Activated T-cell treated with anti-CD3 and anti-CD28 coated beads for 1 hour (primary cell): ENCODE data around the gene ZNF880.
A peak's percentile ranks its signal among the peaks of the same experiment; 100 is the strongest.
"Not testable (repeated sequence)": the region's sequence is repeated elsewhere in the genome, so short reads cannot be mapped to it uniquely, and the experiment has no call there.

Source experiments
- DNase-seq: peaks from one replicate; pipeline ENCODE4 v3.0.0-alpha.2; 2020; ENCODE audit warnings: low read depth

The ZNF880 gene

GRCh38 chr19:52369559-52370340 is at the start of gene ZNF880:
TSS of gene ZNF880 (plus strand) at chr19:52369923. CDS start at chr19:52369966, 43 bp downstream.
- peak; percentile 92 for DNase-seq

- no peak for DNase-seq
Observed at GRCh38 chr19:52322429-52322828, 47.3 kb upstream of the ZNF880 start.

- no peak for DNase-seq
Observed at GRCh38 chr19:52331757-52332156, 38.0 kb upstream of the ZNF880 start.

GRCh38 chr19:52335768-52336116 is 34.0 kb upstream of the ZNF880 start:
- no peak for DNase-seq

- DNase-seq: peak; percentile 79
Observed at GRCh38 chr19:52336117-52336790, 33.5 kb upstream of the ZNF880 start, which contains the start of gene ZNF610. TSS of gene ZNF610 (plus strand) at chr19:52336243. CDS start at chr19:52349173, 12,930 bp downstream.

GRCh38 chr19:52336791-52337381 is 32.8 kb upstream of the ZNF880 start:
- DNase-seq: no peak

- DNase-seq: not testable (repeated sequence)
Observed at GRCh38 chr19:52339022-52339421, 30.7 kb upstream of the ZNF880 start.

- DNase-seq: peak; percentile 28
Observed at GRCh38 chr19:52343548-52343947, 26.2 kb upstream of the ZNF880 start.

- DNase-seq: no peak
Observed at GRCh38 chr19:52345162-52345561, 24.6 kb upstream of the ZNF880 start.

- DNase-seq: no peak
Observed at GRCh38 chr19:52351512-52351911, 18.2 kb upstream of the ZNF880 start.

- no peak for DNase-seq
Observed at GRCh38 chr19:52366414-52366824, 3.3 kb upstream of the ZNF880 start.

GRCh38 chr19:52370341-52370710 is 603 bp downstream of the ZNF880 start:
- no peak for DNase-seq

- no peak for DNase-seq
Observed at GRCh38 chr19:52391135-52391534, 21.4 kb downstream of the ZNF880 start.

- peak; percentile 96 for DNase-seq
Observed at GRCh38 chr19:52397310-52398080, 27.8 kb downstream of the ZNF880 start, which contains the start of gene ZNF528. TSS of gene ZNF528 (plus strand) at chr19:52397849. CDS start at chr19:52402014, 4,165 bp downstream.

- DNase-seq: no peak
Observed at GRCh38 chr19:52398081-52398441, 28.3 kb downstream of the ZNF880 start.

- DNase-seq: no peak
Observed at GRCh38 chr19:52410276-52410675, 40.6 kb downstream of the ZNF880 start.

GRCh38 chr19:52415711-52416110 is 46.0 kb downstream of the ZNF880 start:
- DNase-seq: no peak

GRCh38 chr19:52428937-52429336 is 59.2 kb downstream of the ZNF880 start, which contains the start of gene ZNF534:
TSS of gene ZNF534 (plus strand) at chr19:52429148. CDS start at chr19:52431475, 2,327 bp downstream.
- no peak for DNase-seq
